A549 (cell line): ENCODE measurements around the gene DPT. TPM values are rescaled to one million over a fixed set of nuclear protein-coding genes. Genes with fewer than 3 reads are reported as not detected.

ENCODE experiments used
- ATAC-seq, 2 experiments: fragments of 200-7000 bp in 1 of 2; fragments of >200 bp in 1 of 2; cut with Nextera tagmentation in 1 of 2; cut with Tn5 transposase in 1 of 2; 3 replicates each; pipeline versions ENCODE4 v1.8.0 to v1.9.1; 2018 to 2020; ENCODE audit warnings: mild to moderate bottlenecking in 1 of 2, moderate library complexity in 1 of 2
- CTCF ChIA-PET: fragments of 300-600 bp; sonication (Branson Sonifier 250); formaldehyde crosslinking; extraction: SDS; loops from one replicate; lab custom pipeline; 2021; ENCODE audit warnings: antibody characterized with exemption, inconsistent platforms; lab: Yijun Ruan, JAX
- POLR2A ChIA-PET: fragments of 350-600 bp; formaldehyde crosslinking; extraction: SDS; loops from one replicate; lab custom pipeline; 2021; ENCODE audit warnings: antibody characterized with exemption, inconsistent platforms; lab: Yijun Ruan, JAX
- DNase-seq, 2 experiments: peaks; one replicate each; pipeline versions ENCODE4 v3.0.0 to v3.0.0-alpha.2; 2011 to 2016; ENCODE audit warnings: low read depth in 1 of 2, low spot score in 1 of 2
- FAIRE-seq: peaks from 2 replicates; lab custom pipeline; 2011; peaks lifted over from hg19 to GRCh38; lab: Jason Lieb, UNC
- H3K27ac ChIP-seq, 2 experiments: fragments of >200 bp; sonication (Bioruptor Twin); formaldehyde crosslinking; 3 replicates each; pipeline ENCODE4 v1.5.1; 2016 to 2017
- H3K4me1 ChIP-seq: fragments of >200 bp; sonication (Bioruptor Twin); formaldehyde crosslinking; 3 replicates; pipeline ENCODE4 v1.6.1; 2016
- H3K4me2 ChIP-seq: fragments of >200 bp; sonication (Bioruptor Twin); formaldehyde crosslinking; 3 replicates; pipeline ENCODE4 v1.6.1; 2016
- H3K4me3 ChIP-seq: fragments of >200 bp; sonication (Bioruptor Twin); formaldehyde crosslinking; 3 replicates; pipeline ENCODE4 v1.5.1; 2016
- H3K9me3 ChIP-seq: fragments of >200 bp; sonication (Bioruptor Twin); formaldehyde crosslinking; 3 replicates; pipeline ENCODE4 v1.6.1; 2016
- BCL3 ChIP-seq: fragments of >200 bp; sonication (Bioruptor Twin); formaldehyde crosslinking; IDR thresholded peaks from 3 replicates; pipeline ENCODE4 v1.6.1; 2016
- CBX2 ChIP-seq: fragments of 200-600 bp; sonication (generic); IDR thresholded peaks from 2 replicates; pipeline ENCODE4 v1.6.1; 2016; ENCODE audit warnings: low read depth, mild to moderate bottlenecking, borderline replicate concordance
- CEBPB ChIP-seq, 2 experiments: fragments of >200 bp in 1 of 2; sonication (Bioruptor Twin) in 1 of 2; formaldehyde crosslinking in 1 of 2; IDR thresholded peaks; 2 replicates each; pipeline ENCODE4 v1.6.1; 2012 to 2016
- CHD4 ChIP-seq: fragments of 200-600 bp; sonication (generic); IDR thresholded peaks from 2 replicates; pipeline ENCODE4 v1.6.1; 2016; ENCODE audit warnings: antibody characterized with exemption, mild to moderate bottlenecking, borderline replicate concordance
- EHMT2 ChIP-seq: fragments of 200-600 bp; sonication (generic); IDR thresholded peaks from 2 replicates; pipeline ENCODE4 v1.6.1; 2016; ENCODE audit warnings: antibody characterized with exemption, low read depth, mild to moderate bottlenecking, moderate library complexity
- EP300 ChIP-seq, 2 experiments: fragments of >200 bp; sonication (Bioruptor Twin); formaldehyde crosslinking; IDR thresholded peaks; 2 replicates in 1 of 2; 3 replicates in 1 of 2; pipeline ENCODE4 v1.6.1; 2016 to 2017
- ESRRA ChIP-seq: fragments of 150-350 bp; IDR thresholded peaks from 2 replicates; pipeline ENCODE4 v1.6.1; 2014; ENCODE audit warnings: mild to moderate bottlenecking, low read length, borderline replicate concordance
- FOSL2 ChIP-seq, 2 experiments: fragments of 450-650 bp in 1 of 2; fragments of >200 bp in 1 of 2; sonication (Bioruptor Twin) in 1 of 2; formaldehyde crosslinking; IDR thresholded peaks; 2 replicates each; pipeline versions ENCODE4 v1.5.0 to v1.6.1; 2016 to 2020; ENCODE audit warnings: mild to moderate bottlenecking in 1 of 2, moderate library complexity in 1 of 2
- FOXS1 ChIP-seq: fragments of 250-450 bp; sonication (Bioruptor Pico); IDR thresholded peaks from 2 replicates; pipeline ENCODE4 v1.5.0; 2020; ENCODE audit warnings: mild to moderate bottlenecking, moderate library complexity
- GATA3 ChIP-seq: IDR thresholded peaks from 2 replicates; pipeline ENCODE4 v1.6.1; 2012; ENCODE audit warnings: borderline replicate concordance
- HDAC2 ChIP-seq: fragments of 200-600 bp; sonication (generic); IDR thresholded peaks from 2 replicates; pipeline ENCODE4 v1.6.1; 2016
- HES2 ChIP-seq: fragments of >200 bp; sonication (Bioruptor Twin); formaldehyde crosslinking; IDR thresholded peaks from 2 replicates; pipeline ENCODE4 v1.6.1; 2016
- HEYL ChIP-seq: fragments of 250-450 bp; sonication (Bioruptor Pico); IDR thresholded peaks from 2 replicates; pipeline ENCODE4 v1.8.0; 2021; ENCODE audit warnings: mild to moderate bottlenecking, moderate library complexity
- JUN ChIP-seq, 2 experiments: fragments of >200 bp; sonication (Bioruptor Twin); formaldehyde crosslinking; IDR thresholded peaks; 2 replicates in 1 of 2; 3 replicates in 1 of 2; pipeline ENCODE4 v1.6.1; 2016 to 2017
- JUNB ChIP-seq: fragments of >200 bp; sonication (Bioruptor Twin); formaldehyde crosslinking; IDR thresholded peaks from 2 replicates; pipeline ENCODE4 v1.6.1; 2016
- KDM1A ChIP-seq: fragments of 200-600 bp; sonication (generic); IDR thresholded peaks from 2 replicates; pipeline ENCODE4 v1.6.1; 2016; ENCODE audit warnings: low read depth, mild to moderate bottlenecking
- MAFK ChIP-seq: fragments of 450-650 bp; IDR thresholded peaks from 2 replicates; pipeline ENCODE4 v1.6.1; 2014; ENCODE audit not compliant: partially characterized antibody
- MAX ChIP-seq: IDR thresholded peaks from 2 replicates; pipeline ENCODE4 v1.6.1; 2012
- PBX3 ChIP-seq: IDR thresholded peaks from 2 replicates; pipeline ENCODE4 v1.6.1; 2012
- RARB ChIP-seq: fragments of 250-450 bp; sonication (Bioruptor Pico); IDR thresholded peaks from 2 replicates; pipeline ENCODE4 v1.8.0; 2021; ENCODE audit warnings: mild to moderate bottlenecking, moderate library complexity
- RCOR1 ChIP-seq: fragments of 150-350 bp; IDR thresholded peaks from 2 replicates; pipeline ENCODE4 v1.6.1; 2014; ENCODE audit warnings: antibody characterized with exemption, low read length, low read depth
- RNF2 ChIP-seq: fragments of 200-600 bp; sonication (generic); IDR thresholded peaks from 2 replicates; pipeline ENCODE4 v1.6.1; 2016; ENCODE audit warnings: low read depth, mild to moderate bottlenecking, antibody characterized with exemption, moderate library complexity, borderline replicate concordance
- USF2 ChIP-seq: fragments of 450-650 bp; IDR thresholded peaks from 2 replicates; pipeline ENCODE4 v1.6.1; 2014; ENCODE audit warnings: antibody characterized with exemption
- WGBS: methylation state at CpG from one replicate; pipeline ENCODE4 v1.1.6; 2017; ENCODE audit errors: missing lambda C conversion rate; 5-methylcytosine and 5-hydroxymethylcytosine counted together
- polyA plus RNA-seq, 4 experiments: library from polyadenylated mRNA; depleted of rRNA in 3 of 4; stranded (reverse); fragments of >200 nt; fragmentation: RNase III in 1 of 4; extraction: RNeasy Plus Mini Kit Qiagen cat#74134 plus additional on column Dnase treatment in 1 of 4; gene quantifications; 2 replicates in 3 of 4; 3 replicates in 1 of 4; pipeline ENCODE4 v1.2.3, GENCODE V29; 2011 to 2017

The DPT gene
- polyA plus RNA-seq, 2 of the 4 experiments (the other 2 are of a cell fraction): not detected

GRCh38 chr1:168755800-168756418, 26.9 kb upstream of the DPT start:
- Histone ChIP-seq H3K4me2 (no peak overlapping the region), H3K9me3 (no peaks in the 10 kb centered on the region), H3K4me3 (no peak overlapping the region), H3K27ac (0 out of 6 replicates have a peak overlapping the region, but pooled peaks of 1 of the 2 experiments have one; percentile 16), H3K4me1 (peaks cover 22% of the 10 kb centered on the region)
- DNase-seq (no peak), FAIRE-seq (no peak), ATAC-seq (no peak)
- ChIA-PET POLR2A (no interaction called here), CTCF (interaction anchor here (1.0 to 1.3 kb wide), 2 partner anchors 17 to 28 kb away, joined by 3 read pairs; no protein-coding TSS in a partner anchor)
- WGBS: 55% methylated on average over 5 of the region's 5 CpGs
- TF ChIP-seq CEBPB (IDR thresholded peaks at IDR 0.05): no peak
- TF ChIP-seq KDM1A: no peak
- TF ChIP-seq ESRRA: no peak
- no peak for TF ChIP-seq CHD4
- no peak for TF ChIP-seq MAFK
- no peak for TF ChIP-seq HES2

- Histone ChIP-seq H3K4me3 (peak overlapping the region; percentile 28; the same call in 1 of the 3 replicates), H3K9me3 (no peaks in the 10 kb centered on the region), H3K4me1 (peaks cover 28% of the 10 kb centered on the region)
- CTCF ChIA-PET: interaction anchor here (1.2 kb wide), 1 partner anchor 32 kb away, joined by 3 read pairs; no protein-coding TSS in a partner anchor
- TF ChIP-seq KDM1A: no peak
- TF ChIP-seq USF2: no peak
- TF ChIP-seq JUN (IDR thresholded peaks at IDR 0.05): 0 out of 5 replicates have a peak, but pooled peaks of 1 of the 2 experiments have one; percentile 39
- TF ChIP-seq CBX2: no peak
- peak; percentile 17 to 47; a peak in 3 of 5 replicates for TF ChIP-seq EP300 (IDR thresholded peaks at IDR 0.05)
- no peak for TF ChIP-seq HEYL (CRISPR knock-in tag)
- TF ChIP-seq RCOR1: no peak
- TF ChIP-seq MAX: peak; percentile 63
- no peak for TF ChIP-seq RARB (CRISPR knock-in tag)
- TF ChIP-seq JUNB: peak; percentile 82
- peak; percentile 25 for TF ChIP-seq MAFK
- no peak for TF ChIP-seq FOXS1 (CRISPR knock-in tag)
- no peak for TF ChIP-seq HDAC2
- TF ChIP-seq FOSL2 (IDR thresholded peaks at IDR 0.05): 0 out of 2 replicates have a peak, but pooled peaks have one; percentile 50
- peak; percentile 87 for TF ChIP-seq FOSL2 (CRISPR knock-in tag; IDR thresholded peaks at IDR 0.05)
- no peak for TF ChIP-seq RNF2
- peak; percentile 13 to 54; a peak in 1 of 4 replicates for TF ChIP-seq CEBPB (IDR thresholded peaks at IDR 0.05)
- TF ChIP-seq BCL3: peak; percentile 60; the same call in 1 of the 3 replicates
- TF ChIP-seq ESRRA: no peak
- peak; percentile 68; the same call in 1 of the 2 replicates for TF ChIP-seq PBX3
- TF ChIP-seq GATA3: peak; percentile 92
- no peak for TF ChIP-seq EHMT2
- TF ChIP-seq, all 56 proteins: peak for 10
- WGBS: 3% methylated on average over 8 of the region's 8 CpGs
- FAIRE-seq (peak; percentile 84), DNase-seq (peak; percentile 49 to 66), ATAC-seq (peak; percentile 83 to 87)
- Histone ChIP-seq H3K27ac (peak overlapping the region; percentile 58 to 80), H3K4me2 (peak overlapping the region; percentile 84)
- POLR2A ChIA-PET: no interaction called here
Observed at GRCh38 chr1:168752171-168752832, 23.3 kb upstream of the DPT start.
